WTC11 (cell line): ENCODE results near the gene CAMP. TPM values are rescaled to one million over a fixed set of nuclear protein-coding genes. Genes with fewer than 3 reads are reported as not detected.

Source experiments
- ATAC-seq: fragments of 200-7000 bp; cut with Tn5 transposase; 2 replicates; pipeline ENCODE4 v1.10.0; 2021; ENCODE audit warnings: mild to moderate bottlenecking, moderate library complexity
- CTCF ChIA-PET: fragments of 300-600 bp; sonication (Branson Sonifier 250); formaldehyde crosslinking; loops from one replicate; lab custom pipeline; 2021; ENCODE audit warnings: antibody characterized with exemption; lab: Charles Lee
- POLR2A ChIA-PET: fragments of 350-600 bp; sonication (Branson Sonifier 250); formaldehyde crosslinking; loops from one replicate; lab custom pipeline; 2021; ENCODE audit warnings: antibody characterized with exemption; lab: Charles Lee
- DNase-seq: peaks from one replicate; pipeline ENCODE4 v3.0.0; 2021; ENCODE audit warnings: low spot score
- H3K27ac Mint-ChIP-seq: 2 replicates; pipeline ENCODE4 v1.8.0; 2021; ENCODE audit warnings: mixed read lengths
- H3K27me3 Mint-ChIP-seq: 2 replicates; pipeline ENCODE4 v1.8.0; 2021; ENCODE audit warnings: low read depth, mild to moderate bottlenecking, moderate library complexity, mixed read lengths
- H3K36me3 Mint-ChIP-seq: 2 replicates; pipeline ENCODE4 v1.8.0; 2021; ENCODE audit warnings: mixed read lengths
- H3K4me1 Mint-ChIP-seq: 2 replicates; pipeline ENCODE4 v1.8.0; 2022; ENCODE audit warnings: mixed read lengths
- H3K4me3 Mint-ChIP-seq: 2 replicates; pipeline ENCODE4 v1.8.0; 2021; ENCODE audit warnings: mild to moderate bottlenecking, moderate library complexity, mixed read lengths
- H3K9me3 Mint-ChIP-seq: 2 replicates; pipeline ENCODE4 v1.8.0; 2021; ENCODE audit warnings: mixed read lengths
- ATF1 ChIP-seq: sonication (generic); formaldehyde crosslinking; IDR thresholded peaks from 2 replicates; pipeline ENCODE4 v1.8.1; 2023; ENCODE audit warnings: mild to moderate bottlenecking, moderate library complexity, missing genetic modification reagents
- EMX1 ChIP-seq: fragments of 250-450 bp; sonication (Bioruptor Pico); IDR thresholded peaks from 2 replicates; pipeline ENCODE4 v1.8.0; 2021; ENCODE audit warnings: mild to moderate bottlenecking
- ESRRA ChIP-seq: sonication (generic); formaldehyde crosslinking; IDR thresholded peaks from 2 replicates; pipeline ENCODE4 v1.8.1; 2022; ENCODE audit warnings: mild to moderate bottlenecking, missing genetic modification reagents, borderline replicate concordance
- IRF2 ChIP-seq: sonication (generic); formaldehyde crosslinking; IDR thresholded peaks from 2 replicates; pipeline ENCODE4 v1.8.0; 2022; ENCODE audit warnings: low read depth, missing genetic modification reagents, borderline replicate concordance
- MXD4 ChIP-seq: fragments of 250-450 bp; sonication (Bioruptor Pico); IDR thresholded peaks from 2 replicates; pipeline ENCODE4 v1.8.0; 2021; ENCODE audit warnings: mild to moderate bottlenecking, moderate library complexity, borderline replicate concordance
- MYBL2 ChIP-seq: sonication (generic); formaldehyde crosslinking; IDR thresholded peaks from 2 replicates; pipeline ENCODE4 v1.8.1; 2023; ENCODE audit warnings: mild to moderate bottlenecking, moderate library complexity, missing genetic modification reagents
- NFE2L1 ChIP-seq: sonication (generic); formaldehyde crosslinking; IDR thresholded peaks from 2 replicates; pipeline ENCODE4 v1.8.1; 2023; ENCODE audit warnings: missing genetic modification reagents
- NFYB ChIP-seq: sonication (generic); formaldehyde crosslinking; conservative IDR thresholded peaks from 2 replicates; pipeline ENCODE4 v1.8.0; 2022; ENCODE audit warnings: low read depth, missing genetic modification reagents
- NR2C2 ChIP-seq: sonication (generic); formaldehyde crosslinking; IDR thresholded peaks from 2 replicates; pipeline ENCODE4 v1.8.0; 2022; ENCODE audit warnings: mild to moderate bottlenecking, missing genetic modification reagents
- OVOL2 ChIP-seq: fragments of 250-450 bp; sonication (Bioruptor Pico); IDR thresholded peaks from 2 replicates; pipeline ENCODE4 v1.9.0; 2021; ENCODE audit warnings: mild to moderate bottlenecking, borderline replicate concordance
- RELA ChIP-seq: sonication (generic); formaldehyde crosslinking; IDR thresholded peaks from 2 replicates; pipeline ENCODE4 v1.8.1; 2022; ENCODE audit warnings: missing genetic modification reagents, mild to moderate bottlenecking, borderline replicate concordance
- TCF7 ChIP-seq: sonication (generic); formaldehyde crosslinking; IDR thresholded peaks from 2 replicates; pipeline ENCODE4 v1.8.0; 2022; ENCODE audit warnings: mild to moderate bottlenecking, low read depth, missing genetic modification reagents, moderate library complexity
- TEAD1 ChIP-seq: sonication (generic); formaldehyde crosslinking; IDR thresholded peaks from 2 replicates; pipeline ENCODE4 v1.8.0; 2022; ENCODE audit warnings: mild to moderate bottlenecking, missing genetic modification reagents
- USF2 ChIP-seq: sonication (generic); formaldehyde crosslinking; IDR thresholded peaks from 2 replicates; pipeline ENCODE4 v1.8.1; 2023; ENCODE audit warnings: mild to moderate bottlenecking, missing genetic modification reagents, moderate library complexity
- ZNF138 ChIP-seq: sonication (generic); formaldehyde crosslinking; conservative IDR thresholded peaks from 2 replicates; pipeline ENCODE4 v1.8.1; 2022; ENCODE audit warnings: mild to moderate bottlenecking, moderate library complexity, missing genetic modification reagents
- ZNF232 ChIP-seq: sonication (generic); formaldehyde crosslinking; IDR thresholded peaks from 2 replicates; pipeline ENCODE4 v1.8.0; 2022; ENCODE audit warnings: mild to moderate bottlenecking, missing genetic modification reagents
- ZNF396 ChIP-seq: fragments of 250-450 bp; sonication (Bioruptor Pico); IDR thresholded peaks from 2 replicates; pipeline ENCODE4 v1.8.0; 2021; ENCODE audit warnings: mild to moderate bottlenecking, moderate library complexity, borderline replicate concordance
- ZNF512 ChIP-seq: sonication (generic); formaldehyde crosslinking; IDR thresholded peaks from 2 replicates; pipeline ENCODE4 v1.8.1; 2022; ENCODE audit warnings: missing genetic modification reagents, borderline replicate concordance
- ZNF532 ChIP-seq: fragments of 250-450 bp; sonication (Bioruptor Pico); IDR thresholded peaks from 2 replicates; pipeline ENCODE4 v1.9.0; 2021; ENCODE audit warnings: mild to moderate bottlenecking, borderline replicate concordance
- total RNA-seq: library from RNA; stranded (reverse); gene quantifications from 3 replicates; pipeline ENCODE4 v1.2.3, GENCODE V29; 2021
- TF ChIP-seq, protein P1 (sequence below): sonication (generic); formaldehyde crosslinking; IDR thresholded peaks from 2 replicates; pipeline ENCODE4 v1.8.0; 2023; ENCODE audit warnings: missing genetic modification reagents
- TF ChIP-seq, protein P2 (sequence below): sonication (generic); formaldehyde crosslinking; conservative IDR thresholded peaks from 2 replicates; pipeline ENCODE4 v1.8.1; 2022; ENCODE audit warnings: mild to moderate bottlenecking, missing genetic modification reagents
- TF ChIP-seq, protein P3 (sequence below): sonication (generic); formaldehyde crosslinking; IDR thresholded peaks from 2 replicates; pipeline ENCODE4 v1.8.0; 2023; ENCODE audit warnings: missing genetic modification reagents, mild to moderate bottlenecking, borderline replicate concordance

Gene CAMP
- total RNA-seq, 1 experiment from 2014 or later = not detected

DNA sequence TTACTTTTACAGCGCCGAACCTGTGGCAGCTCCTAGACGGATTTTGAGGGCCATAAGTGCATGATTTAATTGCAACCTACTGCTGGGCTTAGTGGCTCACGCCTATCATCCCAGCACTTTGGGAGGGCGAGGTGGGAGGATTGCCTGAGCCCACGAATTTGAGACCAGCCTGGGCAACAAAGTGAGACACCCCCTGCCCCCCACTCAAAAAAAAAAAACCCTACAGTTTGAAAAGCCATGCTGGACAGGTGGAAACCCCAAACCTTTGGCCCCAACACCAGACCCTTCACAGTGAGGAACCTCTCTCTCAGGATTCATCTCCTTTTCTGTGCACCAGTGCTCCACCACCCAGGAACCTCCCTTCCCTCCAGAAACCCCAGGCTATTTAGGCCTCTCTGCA, 34.0 kb upstream of the CAMP start:
- Mint-ChIP-seq H3K4me1 (peaks cover 43% of the 10 kb centered on the region), H3K27ac (no peak overlapping the region), H3K9me3 (no peaks in the 10 kb centered on the region), H3K36me3 (peaks cover 27% of the 10 kb centered on the region), H3K27me3 (no peaks in the 10 kb centered on the region), H3K4me3 (0 out of 2 replicates have a peak overlapping the region, but pooled peaks have one; percentile 76)
- POLR2A ChIA-PET = interaction anchor here (1.4 kb wide), 1 partner anchor 257 kb away, joined by 4 read pairs; the partner anchor contains the start of gene ATRIP
- CTCF ChIA-PET = interaction anchor here (1.1 to 4.6 kb wide), 6 partner anchors 52 to 247 kb away, joined by 4 to 76 read pairs (median 6); partner anchors contain the start of gene ZNF589
- no peak for ATAC-seq
- TF ChIP-seq TCF7 = no peak
- TF ChIP-seq, protein P1, sequence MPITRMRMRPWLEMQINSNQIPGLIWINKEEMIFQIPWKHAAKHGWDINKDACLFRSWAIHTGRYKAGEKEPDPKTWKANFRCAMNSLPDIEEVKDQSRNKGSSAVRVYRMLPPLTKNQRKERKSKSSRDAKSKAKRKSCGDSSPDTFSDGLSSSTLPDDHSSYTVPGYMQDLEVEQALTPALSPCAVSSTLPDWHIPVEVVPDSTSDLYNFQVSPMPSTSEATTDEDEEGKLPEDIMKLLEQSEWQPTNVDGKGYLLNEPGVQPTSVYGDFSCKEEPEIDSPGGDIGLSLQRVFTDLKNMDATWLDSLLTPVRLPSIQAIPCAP (CRISPR knock-in tag) = no peak
- no peak for TF ChIP-seq TEAD1 (CRISPR knock-in tag)
- no peak for TF ChIP-seq MXD4 (CRISPR knock-in tag)
- no peak for TF ChIP-seq EMX1 (CRISPR knock-in tag)
- TF ChIP-seq ZNF232 (CRISPR knock-in tag) = no peak
- TF ChIP-seq RELA = no peak
- TF ChIP-seq ZNF138 = no peak
- no peak for TF ChIP-seq IRF2
- TF ChIP-seq, protein P2, sequence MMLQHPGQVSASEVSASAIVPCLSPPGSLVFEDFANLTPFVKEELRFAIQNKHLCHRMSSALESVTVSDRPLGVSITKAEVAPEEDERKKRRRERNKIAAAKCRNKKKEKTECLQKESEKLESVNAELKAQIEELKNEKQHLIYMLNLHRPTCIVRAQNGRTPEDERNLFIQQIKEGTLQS (CRISPR knock-in tag) = no peak
- no peak for DNase-seq

GRCh38 chr3:48190911-48191310, 32.4 kb upstream of the CAMP start:
- Mint-ChIP-seq H3K4me1 (peaks cover 40% of the 10 kb centered on the region), H3K27ac (no peak overlapping the region), H3K36me3 (peaks cover 11% of the 10 kb centered on the region), H3K4me3 (peak overlapping the region; percentile 37), H3K9me3 (no peaks in the 10 kb centered on the region), H3K27me3 (no peaks in the 10 kb centered on the region; the same call in 1 of the 2 replicates)
- DNase-seq (no peak), ATAC-seq (no peak)
- CTCF ChIA-PET = interaction anchor here (0.7 to 4.6 kb wide), 4 partner anchors 33 to 317 kb away, joined by 3 to 76 read pairs (median 4); no protein-coding TSS in a partner anchor
- POLR2A ChIA-PET = no interaction called here
- TF ChIP-seq ZNF396 (CRISPR knock-in tag) = no peak
- TF ChIP-seq TEAD1 (CRISPR knock-in tag) = no peak
- TF ChIP-seq ZNF512 = no peak
- TF ChIP-seq ESRRA = no peak
- no peak for TF ChIP-seq ATF1 (CRISPR knock-in tag)
- no peak for TF ChIP-seq OVOL2 (CRISPR knock-in tag)
- no peak for TF ChIP-seq NFE2L1 (CRISPR knock-in tag)
- no peak for TF ChIP-seq ZNF532 (CRISPR knock-in tag)
- no peak for TF ChIP-seq USF2 (CRISPR knock-in tag)
- no peak for TF ChIP-seq ZNF138
- no peak for TF ChIP-seq NR2C2 (CRISPR knock-in tag)
- TF ChIP-seq, protein P3, sequence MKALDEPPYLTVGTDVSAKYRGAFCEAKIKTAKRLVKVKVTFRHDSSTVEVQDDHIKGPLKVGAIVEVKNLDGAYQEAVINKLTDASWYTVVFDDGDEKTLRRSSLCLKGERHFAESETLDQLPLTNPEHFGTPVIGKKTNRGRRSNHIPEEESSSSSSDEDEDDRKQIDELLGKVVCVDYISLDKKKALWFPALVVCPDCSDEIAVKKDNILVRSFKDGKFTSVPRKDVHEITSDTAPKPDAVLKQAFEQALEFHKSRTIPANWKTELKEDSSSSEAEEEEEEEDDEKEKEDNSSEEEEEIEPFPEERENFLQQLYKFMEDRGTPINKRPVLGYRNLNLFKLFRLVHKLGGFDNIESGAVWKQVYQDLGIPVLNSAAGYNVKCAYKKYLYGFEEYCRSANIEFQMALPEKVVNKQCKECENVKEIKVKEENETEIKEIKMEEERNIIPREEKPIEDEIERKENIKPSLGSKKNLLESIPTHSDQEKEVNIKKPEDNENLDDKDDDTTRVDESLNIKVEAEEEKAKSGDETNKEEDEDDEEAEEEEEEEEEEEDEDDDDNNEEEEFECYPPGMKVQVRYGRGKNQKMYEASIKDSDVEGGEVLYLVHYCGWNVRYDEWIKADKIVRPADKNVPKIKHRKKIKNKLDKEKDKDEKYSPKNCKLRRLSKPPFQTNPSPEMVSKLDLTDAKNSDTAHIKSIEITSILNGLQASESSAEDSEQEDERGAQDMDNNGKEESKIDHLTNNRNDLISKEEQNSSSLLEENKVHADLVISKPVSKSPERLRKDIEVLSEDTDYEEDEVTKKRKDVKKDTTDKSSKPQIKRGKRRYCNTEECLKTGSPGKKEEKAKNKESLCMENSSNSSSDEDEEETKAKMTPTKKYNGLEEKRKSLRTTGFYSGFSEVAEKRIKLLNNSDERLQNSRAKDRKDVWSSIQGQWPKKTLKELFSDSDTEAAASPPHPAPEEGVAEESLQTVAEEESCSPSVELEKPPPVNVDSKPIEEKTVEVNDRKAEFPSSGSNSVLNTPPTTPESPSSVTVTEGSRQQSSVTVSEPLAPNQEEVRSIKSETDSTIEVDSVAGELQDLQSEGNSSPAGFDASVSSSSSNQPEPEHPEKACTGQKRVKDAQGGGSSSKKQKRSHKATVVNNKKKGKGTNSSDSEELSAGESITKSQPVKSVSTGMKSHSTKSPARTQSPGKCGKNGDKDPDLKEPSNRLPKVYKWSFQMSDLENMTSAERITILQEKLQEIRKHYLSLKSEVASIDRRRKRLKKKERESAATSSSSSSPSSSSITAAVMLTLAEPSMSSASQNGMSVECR (CRISPR knock-in tag) = no peak
- no peak for TF ChIP-seq MYBL2
- TF ChIP-seq NFYB = no peak
